Heart right ventricle (tissue), 16 donors: ENCODE data around the gene ADARB2. TPM values are rescaled to one million over a fixed set of nuclear protein-coding genes. Genes with fewer than 3 reads are reported as not detected.

Experiments
- ATAC-seq, 8 donors: fragments of 200-7000 bp; cut with Tn5 transposase; one replicate each; pipeline ENCODE4 v1.9.1; 2020; ENCODE audit warnings: mild to moderate bottlenecking in 8 of 8, moderate library complexity in 8 of 8, moderate number of reproducible peaks in 1 of 8
- DNase-seq, 2 donors: peaks; one replicate each; pipeline ENCODE4 v3.0.0-alpha.2; 2020
- H3K27ac ChIP-seq, 10 donors: fragments of 200-600 bp; sonication (generic) in 2 of 10; one replicate each; pipeline versions ENCODE4 v1.5.0 to v1.8.0; 2020 to 2022; ENCODE audit warnings: mild to moderate bottlenecking in 3 of 10
- H3K27me3 ChIP-seq, 7 donors: fragments of 200-600 bp; one replicate each; pipeline ENCODE4 v1.8.0; 2021 to 2022; ENCODE audit warnings: mild to moderate bottlenecking in 2 of 7
- H3K36me3 ChIP-seq, 9 donors: fragments of 200-600 bp; sonication (generic) in 1 of 9; one replicate each; pipeline versions ENCODE4 v1.5.0 to v1.8.0; 2020 to 2022; ENCODE audit warnings: mild to moderate bottlenecking in 2 of 9
- H3K4me1 ChIP-seq, 9 donors: fragments of 200-600 bp; sonication (generic) in 1 of 9; one replicate each; pipeline versions ENCODE4 v1.5.0 to v1.8.0; 2020 to 2022; ENCODE audit warnings: mild to moderate bottlenecking in 4 of 9
- H3K4me3 ChIP-seq, 10 donors: fragments of 200-600 bp; sonication (generic) in 2 of 10; one replicate each; pipeline versions ENCODE4 v1.5.0 to v1.8.0; 2020 to 2022; ENCODE audit warnings: mild to moderate bottlenecking in 7 of 10, moderate library complexity in 2 of 10
- H3K9me3 ChIP-seq, 11 donors: fragments of 200-600 bp in 10 of 11; sonication (generic) in 2 of 11; one replicate each; pipeline versions ENCODE4 v1.5.0 to v1.8.0; 2013 to 2022; ENCODE audit warnings: mild to moderate bottlenecking in 2 of 11, control low read depth in 1 of 11, moderate library complexity in 1 of 11
- WGBS, 2 donors: extraction: QIAGEN DNeasy Blood & Tissue Kit; methylation state at CpG; one replicate each; pipeline ENCODE4 v1.1.7; 2013; ENCODE audit warnings: inconsistent platforms in 1 of 2; 5-methylcytosine and 5-hydroxymethylcytosine counted together
- intact Hi-C, 10 donors: fragments of 100-400 bp; cut with DNase I; formaldehyde crosslinking; loops; one replicate each; pipeline versions ENCODE4 v1.11.1 to v1.14.2; 2022
- polyA plus RNA-seq, 2 donors: library from polyadenylated mRNA; stranded (reverse); fragments of 200-250 nt; gene quantifications; one replicate each; pipeline ENCODE4 v1.2.3, GENCODE V29; 2013
- total RNA-seq, 10 donors: library from RNA; stranded (reverse); fragmentation: NEBNext Ultra II Directional in 3 of 10; extraction: Animal tissue kit (Norgen Biotek cat#: 25700) in 3 of 10; gene quantifications; one replicate each; pipeline versions ENCODE4 v1.2.1 to v1.2.4, GENCODE V29; 2021 to 2023
- TF ChIP-seq, protein P1 (sequence below), 9 donors: fragments of 200-600 bp; sonication (generic) in 2 of 9; IDR thresholded peaks; one replicate each; pipeline versions ENCODE4 v1.5.0 to v1.8.0; 2021 to 2022; ENCODE audit warnings: antibody characterized with exemption in 9 of 9, mild to moderate bottlenecking in 5 of 9, moderate library complexity in 1 of 9
- donor health status: Arrhythmogenic right ventricular cardiomyopathy.
- donor health status: ischemic (EF 13 %, LVEDD 7.1; RV severe dilation, severe dysfunction).
- donor health status: healthy with polysubstance abuse.
- donor health status: DM: no; HTN: yes; CAD: no.
- donor health status: DM: no; HTN: no; CAD: no.
- donor health status: ischemic (EF 25% LVEDD 6.9; RV normal size, moderate dysfunction).
- donor health status: ischemic (EF 25% LVEDD 5.7; RV mildly dilated, moderate dysfunction).
- donor health status: healthy.
- donor health status: DM: yes; HTN: yes; CAD: no.
- donor health status: Ischemic cardiomyopathy.
- donor health status: ischemic (EF 35%, LVEDD 5.7; RV mildly dilated, moderate dysfunction).
- donor health status: nonischemic (EF 11% LVEDD 7.7; RV severe dilation, severe dysfunction).
- donor health status: DM: yes; HTN: yes; CAD: no.
- donor health status: PGD.
- donor health status: ischemic (EF 29% LVEDD 5.4; RV normal size, mild dysfunction).
- donor health status: nonischemic (EF 23%, LVEDD 6.1; RV moderate dilation, normal function).

The ADARB2 gene
- total and polyA plus RNA-seq, 12 donors, result 0.08 to 0.47 (median 0.17) TPM; not detected in 2

DNA sequence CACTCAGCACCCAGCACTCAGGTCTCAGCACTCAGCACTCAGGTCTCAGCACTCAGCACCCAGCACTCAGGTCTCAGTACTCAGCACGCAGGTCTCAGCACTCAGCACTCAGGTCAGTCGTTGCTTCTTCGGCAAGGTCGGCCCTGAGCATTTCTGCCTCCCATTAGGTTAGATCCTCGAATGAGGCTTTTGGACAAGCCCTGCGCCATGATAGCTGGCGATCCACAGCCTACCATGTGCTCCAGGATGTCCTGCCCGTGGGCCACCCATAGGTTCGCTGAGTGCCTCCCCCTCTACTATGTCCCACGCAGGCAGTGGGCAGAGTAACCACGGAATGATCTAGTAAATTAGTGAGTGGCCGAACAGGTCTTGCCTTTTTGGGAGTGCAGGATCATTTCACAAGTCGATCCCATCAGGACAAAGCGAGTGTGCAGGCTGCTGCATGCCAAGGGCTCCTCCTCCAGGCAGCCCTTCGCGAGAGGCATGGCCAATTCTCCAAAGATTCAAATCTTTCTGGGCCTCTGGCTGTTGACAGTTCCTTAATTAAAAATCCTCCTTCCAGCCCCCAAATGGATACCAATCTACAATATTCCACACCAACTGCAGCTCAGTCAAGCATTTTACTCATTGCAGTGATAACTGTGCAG, 206.3 kb downstream of the ADARB2 start:
- Histone ChIP-seq H3K4me3 (no peak overlapping the region), H3K4me1 (no peaks in the 10 kb centered on the region), H3K27ac (no peak overlapping the region), H3K9me3 (no peaks in the 10 kb centered on the region), H3K36me3 (no peaks in the 10 kb centered on the region), H3K27me3 (peaks cover 0 to 24% (median 9%) of the 10 kb centered on the region in 7 donors)
- intact Hi-C loops, result no loop called here
- WGBS, 2 donors, result 85 to 88% methylated on average over 16 of the region's 16 CpGs
- no peak for ATAC-seq
- no peak for DNase-seq
- TF ChIP-seq, protein P1, sequence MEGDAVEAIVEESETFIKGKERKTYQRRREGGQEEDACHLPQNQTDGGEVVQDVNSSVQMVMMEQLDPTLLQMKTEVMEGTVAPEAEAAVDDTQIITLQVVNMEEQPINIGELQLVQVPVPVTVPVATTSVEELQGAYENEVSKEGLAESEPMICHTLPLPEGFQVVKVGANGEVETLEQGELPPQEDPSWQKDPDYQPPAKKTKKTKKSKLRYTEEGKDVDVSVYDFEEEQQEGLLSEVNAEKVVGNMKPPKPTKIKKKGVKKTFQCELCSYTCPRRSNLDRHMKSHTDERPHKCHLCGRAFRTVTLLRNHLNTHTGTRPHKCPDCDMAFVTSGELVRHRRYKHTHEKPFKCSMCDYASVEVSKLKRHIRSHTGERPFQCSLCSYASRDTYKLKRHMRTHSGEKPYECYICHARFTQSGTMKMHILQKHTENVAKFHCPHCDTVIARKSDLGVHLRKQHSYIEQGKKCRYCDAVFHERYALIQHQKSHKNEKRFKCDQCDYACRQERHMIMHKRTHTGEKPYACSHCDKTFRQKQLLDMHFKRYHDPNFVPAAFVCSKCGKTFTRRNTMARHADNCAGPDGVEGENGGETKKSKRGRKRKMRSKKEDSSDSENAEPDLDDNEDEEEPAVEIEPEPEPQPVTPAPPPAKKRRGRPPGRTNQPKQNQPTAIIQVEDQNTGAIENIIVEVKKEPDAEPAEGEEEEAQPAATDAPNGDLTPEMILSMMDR (IDR thresholded peaks at IDR 0.05), result no peak

- intact Hi-C loops, result no loop called here
- H3K36me3 ChIP-seq, result no peaks in the 10 kb centered on the region
- no peak for ATAC-seq
- H3K27me3 ChIP-seq, result peaks cover 0 to 24% (median 9%) of the 10 kb centered on the region in 7 donors
- no peak for DNase-seq
- H3K9me3 ChIP-seq, result no peaks in the 10 kb centered on the region
- no peak overlapping the region for H3K27ac ChIP-seq
- WGBS, 2 donors, result 90 to 94% methylated on average over 15 of the region's 15 CpGs
- H3K4me1 ChIP-seq, result no peaks in the 10 kb centered on the region
- TF ChIP-seq, protein P1 (IDR thresholded peaks at IDR 0.05), result no peak
- H3K4me3 ChIP-seq, result no peak overlapping the region
These were observed 207.4 kb downstream of the ADARB2 start for GRCh38 chr10:1529806-1530413.

GRCh38 chr10:1527951-1528350, 209.4 kb downstream of the ADARB2 start:
- DNase-seq (no peak), ATAC-seq (no peak)
- no peaks in the 10 kb centered on the region for H3K36me3 ChIP-seq
- no peak overlapping the region for H3K4me3 ChIP-seq
- intact Hi-C loops, result loop anchor here in 1 of 10 donors (2.0 kb wide), 1 partner anchor 45 kb away; no protein-coding TSS in a partner anchor
- H3K9me3 ChIP-seq, result no peaks in the 10 kb centered on the region
- no peaks in the 10 kb centered on the region for H3K4me1 ChIP-seq
- peaks cover 0 to 27% (median 5%) of the 10 kb centered on the region in 7 donors for H3K27me3 ChIP-seq
- no peak overlapping the region for H3K27ac ChIP-seq
- 85 to 86% methylated on average over 15 of the region's 15 CpGs for WGBS, 2 donors
- TF ChIP-seq, protein P1 (IDR thresholded peaks at IDR 0.05), result no peak

DNA sequence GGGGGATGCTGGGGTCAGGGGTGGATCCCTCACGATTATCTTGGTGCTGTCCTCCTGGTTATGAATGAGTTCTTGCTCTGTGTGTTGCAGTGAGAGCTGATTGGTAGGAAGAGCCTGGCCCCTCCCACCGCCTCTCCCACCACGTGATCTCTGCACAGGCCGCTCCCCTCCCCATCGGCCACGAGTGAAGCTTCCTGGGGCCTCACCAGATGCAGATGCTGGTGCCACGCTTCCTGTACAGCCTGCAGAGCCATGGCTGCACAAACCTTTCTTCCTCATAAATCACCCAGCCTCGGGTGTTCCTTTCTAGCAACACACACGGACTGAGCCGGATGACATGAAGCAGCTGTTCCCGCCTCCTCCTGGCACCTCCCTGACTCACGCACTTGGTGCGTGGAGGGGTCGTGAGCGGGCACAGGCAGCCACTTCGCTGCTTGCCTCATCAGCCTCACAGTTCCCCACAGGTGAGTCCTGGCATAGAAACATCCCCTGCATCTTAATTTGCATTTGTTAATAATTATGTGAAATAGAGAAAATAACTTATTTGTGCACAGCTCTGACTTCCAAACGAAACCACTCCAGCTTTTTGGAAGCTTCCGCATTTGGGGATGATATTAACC, 210.8 kb downstream of the ADARB2 start:
- no peak for ATAC-seq
- Histone ChIP-seq H3K4me1 (no peaks in the 10 kb centered on the region), H3K27ac (no peak overlapping the region), H3K9me3 (no peaks in the 10 kb centered on the region), H3K36me3 (no peaks in the 10 kb centered on the region), H3K27me3 (peaks cover 0 to 31% (median 4%) of the 10 kb centered on the region in 7 donors), H3K4me3 (no peak overlapping the region)
- intact Hi-C loops, result loop anchor here in 1 of 10 donors (2.0 kb wide), 1 partner anchor 46 kb away; no protein-coding TSS in a partner anchor
- no peak for DNase-seq
- TF ChIP-seq, protein P1 (IDR thresholded peaks at IDR 0.05), result no peak
- WGBS, 2 donors, result 60 to 66% methylated on average over 18 of the region's 18 CpGs
